ENCODE data around the gene NRXN2.
"Not testable (repeated sequence)": the region's sequence is repeated elsewhere in the genome, so short reads cannot be mapped to it uniquely, and the experiment has no call there.

NRXN2 gene

DNA sequence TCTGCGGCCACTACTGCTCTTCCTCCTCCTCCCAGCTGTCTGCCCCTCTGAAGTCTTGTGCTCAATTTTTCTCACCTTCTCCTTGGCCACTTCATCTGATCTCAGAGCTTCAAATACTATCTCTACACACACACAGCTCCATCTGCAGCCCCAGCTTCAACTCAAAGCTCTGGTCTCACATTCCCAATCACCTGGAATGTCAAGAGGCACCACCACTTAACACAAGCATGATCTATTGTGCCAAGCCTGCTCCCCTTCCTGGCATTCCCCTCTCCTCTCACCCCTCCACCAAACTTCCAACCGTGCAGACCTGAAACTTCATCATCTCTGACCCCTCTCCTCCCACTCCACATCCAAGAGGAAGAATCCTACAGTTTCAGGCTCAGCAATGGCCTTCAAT lies 17.5 kb downstream of the NRXN2 start:
- Histone ChIP-seq H3K4me3 (ENCODE audit: low read length) (no peak overlapping the region), H3F3A (ENCODE audit: insufficient read depth, low read length) (no peaks in the 10 kb centered on the region), H3K79me2 (ENCODE audit: low read length) (no peaks in the 10 kb centered on the region), H3K9ac (ENCODE audit: low read length) (no peak overlapping the region), H3K36me3 (replicated peaks; ENCODE audit: insufficient read depth, low read length) (no peaks in the 10 kb centered on the region), H3K9me3 (replicated peaks; ENCODE audit: insufficient read depth, low read length) (no peaks in the 10 kb centered on the region), H3K4me2 (ENCODE audit: low read depth, low read length) (no peak overlapping the region), H4K20me1 (ENCODE audit: insufficient read depth, low read length) (no peaks in the 10 kb centered on the region), H3K27me3 (replicated peaks; ENCODE audit: insufficient read depth, low read length) (peaks cover 80% of the 10 kb centered on the region), H3K27ac (ENCODE audit: low read length) (no peak overlapping the region), H3K4me1 (ENCODE audit: low read length) (no peaks in the 10 kb centered on the region), H2AFZ (ENCODE audit: low read length) (no peak overlapping the region), H3K9me2 (replicated peaks; ENCODE audit: insufficient read depth, low read length) (no peaks in the 10 kb centered on the region)
- no peak for DNase-seq
- TF ChIP-seq, protein P1, sequence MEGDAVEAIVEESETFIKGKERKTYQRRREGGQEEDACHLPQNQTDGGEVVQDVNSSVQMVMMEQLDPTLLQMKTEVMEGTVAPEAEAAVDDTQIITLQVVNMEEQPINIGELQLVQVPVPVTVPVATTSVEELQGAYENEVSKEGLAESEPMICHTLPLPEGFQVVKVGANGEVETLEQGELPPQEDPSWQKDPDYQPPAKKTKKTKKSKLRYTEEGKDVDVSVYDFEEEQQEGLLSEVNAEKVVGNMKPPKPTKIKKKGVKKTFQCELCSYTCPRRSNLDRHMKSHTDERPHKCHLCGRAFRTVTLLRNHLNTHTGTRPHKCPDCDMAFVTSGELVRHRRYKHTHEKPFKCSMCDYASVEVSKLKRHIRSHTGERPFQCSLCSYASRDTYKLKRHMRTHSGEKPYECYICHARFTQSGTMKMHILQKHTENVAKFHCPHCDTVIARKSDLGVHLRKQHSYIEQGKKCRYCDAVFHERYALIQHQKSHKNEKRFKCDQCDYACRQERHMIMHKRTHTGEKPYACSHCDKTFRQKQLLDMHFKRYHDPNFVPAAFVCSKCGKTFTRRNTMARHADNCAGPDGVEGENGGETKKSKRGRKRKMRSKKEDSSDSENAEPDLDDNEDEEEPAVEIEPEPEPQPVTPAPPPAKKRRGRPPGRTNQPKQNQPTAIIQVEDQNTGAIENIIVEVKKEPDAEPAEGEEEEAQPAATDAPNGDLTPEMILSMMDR (IDR thresholded peaks at IDR 0.05; ENCODE audit: low read length) = no peak
- no peak for TF ChIP-seq EZH2phosphoT487 (IDR thresholded peaks at IDR 0.05; ENCODE audit: low read length)
- TF ChIP-seq EZH2 (optimal IDR thresholded peaks at IDR 0.05; ENCODE audit: low read depth, low read length) = no peak

DNA sequence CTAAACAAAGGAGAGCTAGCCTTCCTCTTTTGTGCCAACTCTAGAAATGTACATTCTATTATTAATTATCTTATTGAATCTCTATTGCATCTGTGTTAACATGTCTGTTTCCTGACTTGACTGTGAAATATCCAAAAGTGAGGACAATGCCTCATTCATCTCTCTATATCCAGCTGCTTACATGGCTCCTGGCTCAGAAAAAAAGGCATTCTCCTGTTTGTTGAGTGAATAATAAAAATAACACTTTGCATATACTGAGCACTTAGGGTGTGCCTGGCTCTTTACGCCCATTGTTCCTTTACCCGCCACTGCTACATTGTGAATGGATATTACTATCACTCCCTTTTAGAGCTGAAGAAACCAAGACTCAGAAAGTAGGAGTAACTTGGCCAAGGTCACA lies 19.9 kb downstream of the NRXN2 start:
- DNase-seq = no peak
- no peaks in the 10 kb centered on the region for H3K9me2 ChIP-seq (replicated peaks; ENCODE audit: insufficient read depth, low read length)

DNA sequence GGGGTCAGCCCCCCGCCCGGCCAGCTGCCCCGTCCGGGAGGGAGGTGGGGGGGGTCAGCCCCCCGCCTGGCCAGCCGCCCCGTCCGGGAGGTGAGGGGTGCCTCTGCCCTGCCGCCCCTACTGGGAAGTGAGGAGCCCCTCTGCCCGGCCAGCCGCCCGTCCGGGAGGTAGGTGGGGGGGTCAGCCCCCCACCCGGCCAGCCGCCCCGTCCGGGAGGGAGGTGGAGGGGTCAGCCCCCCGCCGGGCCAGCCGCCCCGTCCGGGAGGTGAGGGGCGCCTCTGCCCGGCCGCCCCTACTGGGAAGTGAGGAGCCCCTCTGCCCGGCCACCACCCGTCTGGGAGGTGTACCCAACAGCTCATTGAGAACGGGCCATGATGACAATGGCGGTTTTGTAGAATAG lies 21.0 kb downstream of the NRXN2 start:
- not testable (repeated sequence) for H2AFZ ChIP-seq (ENCODE audit: low read length); H3K4me3 ChIP-seq (ENCODE audit: low read length); H3K4me1 ChIP-seq (ENCODE audit: low read length); H3K79me2 ChIP-seq (ENCODE audit: low read length); H3K4me2 ChIP-seq (ENCODE audit: low read depth, low read length); H3K27ac ChIP-seq (ENCODE audit: low read length); H3F3A ChIP-seq (ENCODE audit: insufficient read depth, low read length); H3K9me3 ChIP-seq (replicated peaks; ENCODE audit: insufficient read depth, low read length); H4K20me1 ChIP-seq (ENCODE audit: insufficient read depth, low read length); H3K9me2 ChIP-seq (replicated peaks; ENCODE audit: insufficient read depth, low read length); DNase-seq; H3K36me3 ChIP-seq (replicated peaks; ENCODE audit: insufficient read depth, low read length); H3K9ac ChIP-seq (ENCODE audit: low read length)
- H3K27me3 ChIP-seq (replicated peaks; ENCODE audit: insufficient read depth, low read length) = peaks cover 81% of the 10 kb centered on the region

More for the DNA sequence above, 19.9 kb downstream of the NRXN2 start:
- no peaks in the 10 kb centered on the region for H3K4me1 ChIP-seq (ENCODE audit: low read length)
- no peak overlapping the region for H3K4me2 ChIP-seq (ENCODE audit: low read depth, low read length)
- no peak overlapping the region for H3K27ac ChIP-seq (ENCODE audit: low read length)
- no peak for TF ChIP-seq EZH2 (optimal IDR thresholded peaks at IDR 0.05; ENCODE audit: low read depth, low read length)
- TF ChIP-seq EZH2phosphoT487 (IDR thresholded peaks at IDR 0.05; ENCODE audit: low read length) = no peak
- TF ChIP-seq, protein P1 (IDR thresholded peaks at IDR 0.05; ENCODE audit: low read length) = no peak
- no peaks in the 10 kb centered on the region for H4K20me1 ChIP-seq (ENCODE audit: insufficient read depth, low read length)
- no peaks in the 10 kb centered on the region for H3K79me2 ChIP-seq (ENCODE audit: low read length)
- no peak overlapping the region for H3K4me3 ChIP-seq (ENCODE audit: low read length)
- H3F3A ChIP-seq (ENCODE audit: insufficient read depth, low read length) = no peaks in the 10 kb centered on the region
- no peak overlapping the region for H3K9ac ChIP-seq (ENCODE audit: low read length)
- H3K27me3 ChIP-seq (replicated peaks; ENCODE audit: insufficient read depth, low read length) = peaks cover 78% of the 10 kb centered on the region
- no peaks in the 10 kb centered on the region for H3K9me3 ChIP-seq (replicated peaks; ENCODE audit: insufficient read depth, low read length)
- H2AFZ ChIP-seq (ENCODE audit: low read length) = no peak overlapping the region
- H3K36me3 ChIP-seq (replicated peaks; ENCODE audit: insufficient read depth, low read length) = no peaks in the 10 kb centered on the region

DNA sequence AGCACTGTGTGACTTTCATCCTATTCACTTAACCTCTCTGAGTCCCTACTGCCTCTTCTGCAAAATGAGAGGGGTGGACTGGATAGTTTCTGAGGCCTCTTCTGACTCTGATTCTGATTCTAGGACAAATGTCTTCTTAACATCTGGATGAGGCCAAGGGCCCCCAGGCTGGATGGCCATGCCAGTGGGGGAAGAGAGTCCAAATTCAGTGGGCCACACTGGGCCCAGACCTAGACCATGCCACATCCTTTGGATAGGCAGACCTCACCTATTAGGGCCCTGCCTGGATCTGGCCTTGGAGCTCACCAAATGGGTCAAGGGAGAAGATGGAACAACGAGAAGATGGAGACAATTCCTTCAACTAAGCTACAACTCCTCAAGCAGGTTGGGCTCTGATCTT lies 24.6 kb downstream of the NRXN2 start:
- H3K9me3 ChIP-seq (replicated peaks; ENCODE audit: insufficient read depth, low read length) = no peaks in the 10 kb centered on the region
- no peaks in the 10 kb centered on the region for H4K20me1 ChIP-seq (ENCODE audit: insufficient read depth, low read length)
- H3F3A ChIP-seq (ENCODE audit: insufficient read depth, low read length) = no peaks in the 10 kb centered on the region
- H3K9me2 ChIP-seq (replicated peaks; ENCODE audit: insufficient read depth, low read length) = no peaks in the 10 kb centered on the region
- H3K4me3 ChIP-seq (ENCODE audit: low read length) = no peak overlapping the region
- H3K27me3 ChIP-seq (replicated peaks; ENCODE audit: insufficient read depth, low read length) = peaks cover 86% of the 10 kb centered on the region
- no peaks in the 10 kb centered on the region for H3K4me1 ChIP-seq (ENCODE audit: low read length)
- no peak overlapping the region for H3K27ac ChIP-seq (ENCODE audit: low read length)
- no peak overlapping the region for H2AFZ ChIP-seq (ENCODE audit: low read length)
- H3K4me2 ChIP-seq (ENCODE audit: low read depth, low read length) = no peak overlapping the region
- TF ChIP-seq, protein P1 (IDR thresholded peaks at IDR 0.05; ENCODE audit: low read length) = no peak
- TF ChIP-seq EZH2 (optimal IDR thresholded peaks at IDR 0.05; ENCODE audit: low read depth, low read length) (no peak), EZH2phosphoT487 (IDR thresholded peaks at IDR 0.05; ENCODE audit: low read length) (no peak)
- DNase-seq = no peak
- no peak overlapping the region for H3K9ac ChIP-seq (ENCODE audit: low read length)
- no peaks in the 10 kb centered on the region for H3K79me2 ChIP-seq (ENCODE audit: low read length)
- H3K36me3 ChIP-seq (replicated peaks; ENCODE audit: insufficient read depth, low read length) = no peaks in the 10 kb centered on the region

Data from MM.1S (cell line).